Ishikawa (cell line): ENCODE data around the gene SENP1.
A peak's percentile ranks its signal among the peaks of the same experiment; 100 is the strongest.

Source experiments
- CEBPB ChIP-seq: IDR thresholded peaks from 2 replicates; pipeline ENCODE4 v1.6.1; 2012
- CREB1 ChIP-seq: IDR thresholded peaks from 2 replicates; pipeline ENCODE4 v1.6.1; 2012; ENCODE audit warnings: low read depth
- EGR1 ChIP-seq: IDR thresholded peaks from 2 replicates; pipeline ENCODE4 v1.6.1; 2012
- EP300 ChIP-seq: IDR thresholded peaks from 2 replicates; pipeline ENCODE4 v1.6.1; 2012; ENCODE audit warnings: borderline replicate concordance
- FOXM1 ChIP-seq: IDR thresholded peaks from 2 replicates; pipeline ENCODE4 v1.6.1; 2012; ENCODE audit warnings: low read depth, borderline replicate concordance
- MAX ChIP-seq: IDR thresholded peaks from 2 replicates; pipeline ENCODE4 v1.6.1; 2012
- NFIC ChIP-seq: IDR thresholded peaks from 2 replicates; pipeline ENCODE4 v1.6.1; 2012
- RAD21 ChIP-seq: IDR thresholded peaks from 2 replicates; pipeline ENCODE4 v1.6.1; 2012; ENCODE audit warnings: low read depth
- REST ChIP-seq: IDR thresholded peaks from 2 replicates; pipeline ENCODE4 v1.6.1; 2012; ENCODE audit warnings: low read depth, mild to moderate bottlenecking
- TAF1 ChIP-seq: IDR thresholded peaks from 2 replicates; pipeline ENCODE4 v1.6.1; 2012; ENCODE audit warnings: low read depth, mild to moderate bottlenecking
- TCF12 ChIP-seq: IDR thresholded peaks from 2 replicates; pipeline ENCODE4 v1.6.1; 2012; ENCODE audit warnings: low read depth
- TEAD4 ChIP-seq: IDR thresholded peaks from 2 replicates; pipeline ENCODE4 v1.6.1; 2012
- USF1 ChIP-seq: IDR thresholded peaks from 2 replicates; pipeline ENCODE4 v1.6.1; 2012
- YY1 ChIP-seq: IDR thresholded peaks from 2 replicates; pipeline ENCODE4 v1.6.1; 2012; ENCODE audit warnings: low read depth
- ZBTB7A ChIP-seq: IDR thresholded peaks from 2 replicates; pipeline ENCODE4 v1.6.1; 2012; ENCODE audit warnings: low read depth

The SENP1 gene

GRCh38 chr12:48121522-48121921, 15.6 kb upstream of the SENP1 start:
- TF ChIP-seq ZBTB7A, result no peak
- TF ChIP-seq TEAD4, result no peak
- TF ChIP-seq EP300, result no peak
- no peak for TF ChIP-seq REST
- no peak for TF ChIP-seq CREB1
- no peak for TF ChIP-seq TCF12
- TF ChIP-seq USF1, result no peak
- no peak for TF ChIP-seq NFIC
- TF ChIP-seq EGR1, result no peak
- no peak for TF ChIP-seq RAD21
- TF ChIP-seq MAX, result no peak
- no peak for TF ChIP-seq CEBPB
- TF ChIP-seq FOXM1, result no peak
- no peak for TF ChIP-seq TAF1
- TF ChIP-seq YY1, result no peak

GRCh38 chr12:48119834-48120195, 13.9 kb upstream of the SENP1 start:
- TF ChIP-seq EP300, result no peak
- TF ChIP-seq NFIC, result no peak
- no peak for TF ChIP-seq CREB1
- TF ChIP-seq TAF1, result no peak
- no peak for TF ChIP-seq RAD21
- no peak for TF ChIP-seq YY1
- TF ChIP-seq FOXM1, result no peak
- TF ChIP-seq MAX, result no peak
- TF ChIP-seq TCF12, result no peak
- no peak for TF ChIP-seq ZBTB7A
- TF ChIP-seq TEAD4, result no peak
- TF ChIP-seq EGR1, result no peak
- TF ChIP-seq REST, result no peak

GRCh38 chr12:48119078-48119833, 13.4 kb upstream of the SENP1 start, which contains the start of gene PFKM:
TSS of gene PFKM (plus strand) at chr12:48119364. CDS start at chr12:48122775, 3,411 bp downstream.
- TF ChIP-seq TAF1 (peak; percentile 79), TEAD4 (no peak), EP300 (no peak; the same call in 1 of the 2 replicates), NFIC (no peak), ZBTB7A (peak; percentile 23; the same call in 1 of the 2 replicates), YY1 (peak; percentile 71), REST (no peak), TCF12 (no peak; the same call in 1 of the 2 replicates), EGR1 (no peak), USF1 (no peak), CREB1 (no peak), MAX (peak; percentile 58), CEBPB (no peak), FOXM1 (no peak), RAD21 (no peak)

- TF ChIP-seq EGR1 (no peak), FOXM1 (no peak), NFIC (no peak), EP300 (no peak), RAD21 (no peak)
Measured at GRCh38 chr12:48118284-48118871, 12.5 kb upstream of the SENP1 start.
